GM19239 (cell line): ENCODE measurements around the gene SH2B2.
A peak's percentile ranks its signal among the peaks of the same experiment; 100 is the strongest.
"Not testable (repeated sequence)": the region's sequence is repeated elsewhere in the genome, so short reads cannot be mapped to it uniquely, and the experiment has no call there.

ENCODE experiments used
- DNase-seq: peaks from one replicate; pipeline ENCODE4 v3.0.0; 2011; ENCODE audit warnings: low spot score; ENCODE audit not compliant: insufficient read length
- FAIRE-seq: peaks from 2 replicates; lab custom pipeline; 2011; peaks lifted over from hg19 to GRCh38; lab: Jason Lieb, UNC

Gene SH2B2

DNA sequence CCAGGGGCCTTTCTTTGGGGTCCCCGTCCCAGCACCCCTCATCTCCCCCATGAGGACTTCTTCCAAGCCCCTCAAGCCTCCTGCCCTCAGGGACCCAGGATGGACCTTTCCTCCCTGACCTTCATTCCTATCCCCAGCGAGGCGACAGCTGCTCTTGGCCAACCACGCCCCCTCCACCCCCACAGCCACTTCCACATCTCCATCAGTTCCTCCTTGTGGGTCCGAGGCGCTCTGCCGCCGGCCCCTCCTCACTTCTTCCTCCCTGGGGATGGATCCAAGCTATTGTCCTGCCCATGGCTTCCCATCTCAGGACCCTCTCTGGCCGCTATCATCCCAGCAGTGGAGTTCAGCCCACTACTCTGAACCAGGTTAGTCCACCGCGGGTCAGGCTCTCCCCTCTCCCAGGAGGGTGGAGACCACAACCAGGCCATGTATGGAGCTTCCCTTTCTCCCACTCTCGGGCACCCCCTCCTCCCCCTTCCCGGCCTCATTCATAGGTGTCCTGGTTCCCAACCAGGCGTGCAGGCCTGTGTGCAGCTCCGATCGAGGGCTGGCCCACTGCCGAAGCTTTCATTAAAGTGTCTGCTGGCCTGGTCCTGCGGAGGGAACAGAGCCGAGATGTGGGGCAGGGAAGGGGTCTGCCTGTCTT is 1.7 kb upstream of the SH2B2 start:
- FAIRE-seq (no peak), DNase-seq (no peak)

DNA sequence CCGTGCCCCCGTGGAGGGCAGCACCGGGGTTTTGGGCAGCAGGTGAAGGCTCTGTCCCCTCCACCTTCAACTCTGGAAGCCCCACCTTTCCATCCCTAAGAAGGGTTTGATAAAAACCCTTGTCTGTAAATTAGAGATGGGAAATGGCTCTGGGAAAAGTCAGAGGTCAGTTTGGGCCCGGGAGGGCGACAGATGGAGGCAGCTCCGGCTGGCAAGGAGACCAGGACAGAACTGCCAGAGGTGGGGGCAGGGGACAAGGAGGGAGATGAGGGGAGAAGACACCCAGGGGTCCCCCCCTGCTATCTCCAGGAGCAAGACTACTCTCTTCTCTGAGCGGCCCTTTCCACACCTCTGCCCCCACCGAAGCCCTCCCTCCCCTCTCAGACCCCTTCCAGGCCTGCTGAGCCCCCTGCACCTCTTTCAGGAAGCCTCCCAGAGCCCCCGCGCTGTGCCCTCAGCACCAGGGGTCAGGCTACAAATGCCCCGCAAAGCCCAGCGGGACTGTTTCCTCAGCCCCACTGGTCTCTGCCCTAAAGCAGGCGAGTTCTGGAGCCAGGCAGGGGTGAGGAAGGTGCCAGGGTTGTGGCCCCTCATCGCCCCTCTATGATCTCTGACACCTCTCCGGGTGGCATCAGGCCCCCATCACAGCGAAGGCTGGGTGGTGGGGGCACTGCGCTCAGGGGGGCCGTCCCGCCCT is 980 bp upstream of the SH2B2 start:
- FAIRE-seq (no peak), DNase-seq (no peak)

DNA sequence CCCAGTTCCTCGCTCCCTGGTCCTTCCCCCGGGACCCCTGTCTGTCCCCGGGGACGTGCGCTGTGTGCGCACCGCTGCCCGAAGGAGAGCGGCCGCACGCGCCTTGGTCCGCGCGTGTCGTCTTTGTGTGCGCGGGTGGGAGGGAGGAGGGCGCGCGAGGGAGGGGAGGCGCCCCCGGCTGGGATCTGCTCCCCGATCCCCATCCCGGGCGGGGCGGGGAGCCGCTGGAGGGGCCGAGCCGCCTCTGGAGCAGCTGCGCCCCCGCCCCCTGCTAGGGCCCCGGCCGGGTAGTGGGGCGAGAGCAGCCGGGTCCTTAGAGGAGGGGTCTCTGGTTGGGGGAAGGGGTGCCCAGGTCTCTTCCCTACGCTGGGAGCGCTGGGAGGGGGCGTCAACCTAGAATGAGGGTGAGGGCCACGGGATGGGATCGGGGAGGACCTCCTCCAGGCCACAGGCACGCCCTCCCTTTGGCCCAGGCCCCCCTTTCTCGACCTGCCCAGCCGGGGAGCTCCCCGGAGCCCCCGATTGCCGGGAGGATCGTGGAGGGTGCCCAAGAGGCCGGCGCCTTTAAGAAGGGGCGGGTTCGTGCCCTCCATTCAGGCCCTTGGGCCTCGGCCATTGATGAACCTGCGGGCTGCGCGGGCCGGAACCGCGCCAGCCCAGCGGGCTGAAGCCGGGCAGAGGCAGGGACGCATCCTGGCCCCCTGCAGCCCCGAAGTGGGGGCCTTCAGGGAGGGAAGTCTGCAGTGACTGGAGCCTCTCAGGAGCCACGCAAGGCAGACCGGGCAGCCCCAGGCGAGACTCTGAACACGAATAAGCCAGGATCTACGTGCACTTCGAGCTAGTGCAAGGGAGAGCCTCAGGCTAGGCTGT is 678 bp downstream of the SH2B2 start:
- FAIRE-seq: no peak

DNA sequence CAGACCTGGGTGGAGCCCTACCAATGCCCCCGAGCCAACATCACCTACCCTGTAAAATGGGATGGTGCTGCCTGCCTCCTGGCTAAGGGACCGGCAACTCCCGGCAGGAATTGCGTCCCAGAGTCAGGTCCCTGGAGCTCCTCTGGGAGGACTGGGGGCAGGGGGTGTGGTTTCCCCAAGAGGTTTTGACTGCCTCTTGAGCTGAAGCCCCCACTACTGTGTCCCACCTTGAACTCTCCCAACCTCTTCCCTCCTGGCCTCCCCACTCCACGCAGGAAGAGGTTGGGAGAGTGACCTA is 1.3 kb downstream of the SH2B2 start:
- DNase-seq (no peak), FAIRE-seq (peak; percentile 18)

More for the DNA sequence above, 678 bp downstream of the SH2B2 start:
- DNase-seq: no peak

DNA sequence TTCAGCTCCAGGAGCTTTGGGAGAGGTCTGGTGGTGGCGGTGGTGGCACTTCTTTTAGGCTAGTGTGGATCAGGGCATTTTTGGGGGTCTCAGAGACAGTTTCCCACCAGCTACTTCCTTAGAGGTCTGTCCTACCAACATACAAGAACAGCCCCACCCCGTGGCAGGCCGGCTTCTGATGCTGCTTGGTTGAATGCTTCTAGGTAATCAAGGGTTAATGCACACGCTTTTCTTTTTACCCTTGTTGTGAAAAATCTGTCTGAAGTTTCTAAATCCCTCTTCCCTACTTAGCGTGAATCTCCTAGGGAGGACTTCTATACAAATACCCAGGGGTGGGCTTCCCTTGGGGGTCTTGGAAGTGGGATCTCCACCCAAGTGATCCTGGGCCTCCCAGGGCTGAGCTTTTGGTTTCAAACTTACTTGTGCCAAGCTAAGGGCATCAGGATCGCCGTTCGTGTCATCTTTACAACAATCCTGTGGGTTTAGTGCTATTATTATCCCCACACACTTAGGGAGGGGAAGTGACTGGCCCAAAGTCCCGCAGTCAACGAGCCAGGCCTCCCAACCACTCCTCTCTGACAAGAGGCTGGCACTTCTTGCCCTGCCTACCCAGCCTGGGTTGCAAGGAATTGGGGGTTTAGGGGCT is 1.7 kb downstream of the SH2B2 start:
- DNase-seq (no peak), FAIRE-seq (peak; percentile 79)

DNA sequence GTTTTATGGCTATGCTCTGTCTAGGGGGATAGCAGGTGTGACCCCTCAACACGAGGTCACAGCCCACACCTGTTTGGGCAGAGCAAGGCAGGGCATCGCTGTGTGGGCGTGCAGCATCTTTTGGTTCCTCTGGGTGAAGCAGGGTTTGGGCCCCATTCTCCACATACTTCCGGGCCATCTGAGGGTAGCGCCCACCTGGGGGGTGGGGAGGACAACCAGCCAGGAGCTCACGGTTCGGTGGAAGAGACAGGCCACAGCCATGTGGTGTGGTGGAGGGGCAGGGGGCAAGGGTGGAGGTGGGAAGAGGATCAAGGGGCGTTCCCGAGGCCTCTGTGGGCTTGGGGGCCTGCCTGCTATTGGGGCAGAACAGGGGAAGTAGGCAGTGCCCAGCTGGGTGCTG is 2.4 kb downstream of the SH2B2 start:
- peak; percentile 59 for FAIRE-seq
- DNase-seq: no peak

DNA sequence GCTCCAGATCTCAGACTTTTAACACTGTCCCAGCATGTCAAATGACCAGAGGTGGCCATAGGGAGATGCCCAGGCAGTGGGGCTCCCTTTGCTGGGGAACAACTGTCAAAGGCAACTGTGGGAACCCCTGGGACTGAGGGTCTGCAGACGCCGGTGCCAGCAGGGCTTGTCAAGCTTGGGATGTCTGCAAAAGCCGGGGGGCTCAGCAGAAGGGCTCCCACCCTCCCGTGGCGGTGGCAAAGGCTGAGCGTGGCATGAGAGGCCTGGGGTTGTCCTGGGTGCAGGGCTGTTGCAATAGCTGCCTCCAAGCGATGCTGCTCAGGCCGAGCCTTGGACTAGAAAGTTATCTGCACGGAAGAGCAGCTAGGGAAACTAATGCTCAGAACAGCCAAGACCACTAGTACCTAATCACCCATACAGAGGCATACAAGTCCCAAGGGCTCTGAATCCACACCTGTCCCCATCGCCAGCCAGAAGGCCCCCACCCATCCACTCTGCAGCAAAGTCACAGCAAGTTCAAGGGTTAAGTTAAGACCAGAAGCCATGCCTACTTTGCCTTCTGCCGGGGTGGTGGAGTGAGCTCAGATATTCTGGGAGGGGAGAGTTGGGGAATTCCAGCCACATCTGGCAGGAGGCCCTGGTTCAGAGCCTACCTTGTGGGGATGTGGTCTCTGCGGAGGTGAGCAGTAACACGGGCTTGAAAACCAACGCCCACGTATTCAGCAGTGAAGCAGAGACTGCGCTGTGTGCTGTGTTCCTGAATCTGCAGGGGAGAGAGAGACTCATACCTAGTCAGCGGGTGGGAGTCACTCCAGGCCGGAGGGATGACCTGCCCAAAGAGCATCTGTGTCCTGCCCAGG is 4.6 kb downstream of the SH2B2 start:
- DNase-seq (peak; percentile 62), FAIRE-seq (peak; percentile 91)

DNA sequence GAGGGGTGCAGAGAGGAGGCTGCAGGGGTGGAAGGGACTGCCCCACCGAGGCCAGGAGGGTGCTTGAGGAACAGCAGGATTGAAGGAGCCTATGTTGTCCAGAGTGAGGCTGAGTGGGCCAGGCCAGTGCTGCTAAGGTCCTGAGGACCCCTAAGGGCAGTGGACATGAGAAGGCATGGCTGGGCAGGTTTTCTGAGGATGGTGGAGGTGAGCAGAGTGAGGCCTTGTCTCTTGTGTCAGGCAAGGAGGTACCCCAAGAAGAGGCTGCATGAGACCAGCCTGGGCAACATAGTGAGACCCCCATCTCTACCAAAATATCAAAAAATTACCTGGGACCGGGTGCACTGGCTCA is 5.2 kb downstream of the SH2B2 start:
- no peak for DNase-seq
- FAIRE-seq: no peak

DNA sequence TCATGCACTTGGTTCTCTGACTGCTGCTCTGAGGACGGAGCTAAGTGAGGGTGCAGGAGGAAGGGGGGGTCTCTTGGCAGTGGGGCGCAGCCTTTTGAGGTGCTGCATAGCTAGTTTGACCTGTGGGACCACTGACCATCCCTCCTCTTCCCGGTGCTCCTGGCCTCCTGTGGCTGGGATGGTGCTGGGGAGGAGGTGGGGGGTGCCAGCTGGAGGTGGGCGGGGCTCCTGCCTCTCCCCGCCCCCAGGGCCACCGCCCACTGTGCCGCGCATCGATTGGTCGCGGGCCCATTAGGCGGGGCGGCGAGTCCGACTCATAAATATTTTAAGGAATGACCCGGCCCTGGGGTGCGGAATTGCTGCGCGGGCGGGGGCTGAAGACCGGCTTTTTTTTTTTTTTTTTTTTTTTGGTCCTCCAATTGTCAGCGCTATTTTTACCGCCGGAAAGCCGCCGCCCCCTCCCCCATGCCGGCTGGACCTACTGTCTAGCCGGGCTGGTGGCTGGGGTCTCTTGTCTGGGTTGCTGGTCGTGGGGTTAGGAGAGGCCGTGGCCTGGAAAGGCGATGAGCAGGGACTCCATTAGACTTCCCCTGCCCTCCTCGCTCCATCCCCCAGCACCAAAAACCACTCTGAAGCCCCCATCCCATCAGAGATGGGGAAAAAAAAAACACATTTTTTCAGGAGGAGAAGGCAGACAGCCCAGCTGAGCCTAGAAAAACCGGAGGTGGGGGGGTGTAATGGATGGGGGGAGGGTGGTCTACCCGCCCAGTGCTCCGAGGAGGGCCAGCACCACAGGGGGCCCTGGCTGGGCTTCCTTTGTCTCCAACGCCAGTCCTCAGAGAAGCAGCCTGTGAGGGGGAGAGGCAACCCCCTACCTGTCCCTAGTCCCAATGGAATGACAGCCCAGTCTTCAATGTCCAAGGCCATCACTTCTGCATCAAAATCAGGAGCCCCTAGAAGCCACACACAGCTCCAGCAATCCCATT is 6.4 kb downstream of the SH2B2 start:
- FAIRE-seq (no peak), DNase-seq (no peak)

DNA sequence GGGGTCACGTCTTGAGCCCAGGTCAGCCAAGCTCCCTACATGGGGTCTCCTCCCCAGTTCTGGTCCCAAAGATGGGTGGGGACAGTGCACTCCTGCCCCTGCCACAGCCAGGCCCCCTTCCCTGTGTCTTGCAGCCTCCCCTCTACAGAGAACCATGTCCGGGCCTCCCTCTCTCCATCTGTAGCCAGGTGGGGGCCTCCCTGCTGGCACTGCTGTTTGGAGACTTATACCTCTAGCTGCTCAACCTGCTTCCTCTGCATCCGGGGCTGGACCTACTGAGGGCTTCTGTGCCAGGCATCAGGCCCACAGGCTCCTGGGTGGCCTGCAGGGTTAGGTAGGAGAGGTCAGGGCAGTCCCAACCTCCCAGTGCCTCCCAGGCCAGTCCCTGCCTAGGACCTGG is 7.9 kb downstream of the SH2B2 start:
- DNase-seq (no peak), FAIRE-seq (no peak)

DNA sequence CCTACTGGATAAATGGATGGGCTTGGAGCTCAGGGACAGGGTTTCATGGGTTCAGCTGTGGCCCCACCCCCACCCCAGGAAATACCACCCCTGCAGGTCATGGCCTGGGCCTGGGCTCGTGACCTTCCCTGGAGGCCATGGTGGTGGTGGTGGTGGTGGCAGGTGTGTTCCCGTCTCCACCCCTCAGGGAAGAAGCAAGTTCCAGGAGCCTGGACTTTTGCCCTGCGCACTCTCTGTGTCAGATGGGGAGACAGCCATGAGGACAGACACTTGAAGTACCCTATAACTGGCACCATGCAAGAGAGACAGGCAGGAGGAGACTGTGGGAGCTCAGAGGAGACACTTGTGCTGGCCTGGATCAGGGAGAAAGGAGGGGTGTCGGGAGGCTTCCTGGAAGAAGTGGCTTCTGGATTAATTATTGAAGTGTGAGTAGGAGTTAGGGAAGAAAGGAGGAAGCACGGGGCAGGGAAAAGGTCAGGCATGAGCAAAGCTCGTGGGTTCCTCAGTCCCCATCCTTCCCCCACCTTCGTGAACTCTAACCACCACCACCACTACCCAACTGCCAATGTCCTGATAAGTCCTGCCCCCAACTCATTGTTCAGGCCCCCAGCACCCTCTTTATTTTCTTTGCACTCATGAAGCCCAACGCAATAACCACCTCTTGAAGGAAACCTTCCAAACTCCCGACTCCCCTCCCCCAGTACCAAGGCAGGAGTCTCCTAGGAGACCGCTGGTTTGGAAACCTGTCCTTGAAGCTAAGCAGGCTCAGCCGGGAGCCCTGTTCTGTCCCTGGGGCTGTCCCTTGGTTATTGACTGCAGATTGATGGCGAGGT is 8.9 kb downstream of the SH2B2 start:
- no peak for FAIRE-seq

DNA sequence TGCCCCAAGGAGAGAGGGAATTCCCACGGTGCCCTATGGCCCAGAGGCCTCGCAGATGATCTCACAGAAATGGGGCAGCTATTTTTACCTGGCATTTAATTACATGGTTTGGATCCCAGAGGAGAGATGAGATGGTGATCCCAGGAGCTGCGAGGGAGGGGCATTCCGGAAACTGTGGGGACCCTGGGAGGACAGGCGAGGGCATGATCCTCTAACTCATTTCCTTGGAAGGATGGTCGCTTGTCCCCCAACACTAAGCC is 9.4 kb downstream of the SH2B2 start:
- DNase-seq (no peak), FAIRE-seq (no peak)

More for the DNA sequence above, 8.9 kb downstream of the SH2B2 start:
- no peak for DNase-seq

DNA sequence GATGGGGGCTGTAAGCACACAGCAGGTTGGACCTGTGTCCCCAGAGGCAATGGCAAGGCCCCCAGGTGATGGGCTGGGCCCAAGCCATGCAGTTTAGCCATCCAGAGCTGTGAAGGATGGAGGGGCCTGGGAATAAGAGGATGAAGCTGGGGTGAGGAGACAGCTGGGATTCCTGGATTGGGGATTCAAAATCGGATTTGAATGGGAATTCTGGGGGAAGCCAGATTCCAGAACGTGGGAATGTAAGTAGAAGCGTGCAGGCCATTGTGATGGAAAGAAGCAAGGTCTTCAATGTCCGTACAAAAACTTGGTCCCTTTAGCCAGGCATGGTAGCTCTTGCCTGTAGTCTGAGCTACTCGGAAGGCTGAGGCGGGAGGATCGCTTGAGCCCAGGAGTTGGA is 9.8 kb downstream of the SH2B2 start:
- no peak for FAIRE-seq

DNA sequence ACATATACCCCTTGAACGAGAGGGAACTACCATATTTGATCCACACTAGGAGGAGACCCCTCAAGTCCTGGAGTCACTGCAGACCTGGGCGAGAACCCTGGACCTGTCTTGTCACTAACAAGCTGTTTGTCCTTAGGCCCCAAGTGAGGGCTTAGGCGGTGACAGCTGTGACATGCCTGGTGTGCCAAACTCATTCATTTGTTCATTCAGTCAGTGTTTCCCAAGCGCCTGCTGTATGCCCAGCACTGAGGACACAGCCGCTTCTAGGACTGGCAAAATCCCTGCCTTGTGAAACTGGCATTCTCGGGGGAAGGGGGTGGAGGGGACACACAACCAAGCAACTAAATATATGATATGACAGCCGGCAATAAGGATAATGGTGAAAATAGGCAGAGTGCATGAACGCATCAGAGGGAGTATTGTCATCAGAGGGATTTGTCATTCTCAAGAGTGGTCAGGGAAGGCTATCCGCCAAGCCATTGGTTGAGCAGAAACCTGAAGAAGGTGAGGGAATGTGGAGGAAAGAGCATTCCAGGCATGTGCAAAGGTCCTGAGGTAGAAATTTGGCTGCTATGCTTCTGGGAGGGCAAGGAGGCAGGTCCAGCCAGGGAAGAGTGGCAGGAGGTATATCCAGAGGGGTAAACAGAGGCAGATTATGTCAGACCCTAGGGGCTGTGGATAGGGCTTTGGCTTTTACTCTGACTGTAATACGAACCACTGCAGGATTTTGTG is 11.0 kb downstream of the SH2B2 start:
- no peak for FAIRE-seq
- no peak for DNase-seq

More for the DNA sequence above, 9.8 kb downstream of the SH2B2 start:
- DNase-seq: no peak

DNA sequence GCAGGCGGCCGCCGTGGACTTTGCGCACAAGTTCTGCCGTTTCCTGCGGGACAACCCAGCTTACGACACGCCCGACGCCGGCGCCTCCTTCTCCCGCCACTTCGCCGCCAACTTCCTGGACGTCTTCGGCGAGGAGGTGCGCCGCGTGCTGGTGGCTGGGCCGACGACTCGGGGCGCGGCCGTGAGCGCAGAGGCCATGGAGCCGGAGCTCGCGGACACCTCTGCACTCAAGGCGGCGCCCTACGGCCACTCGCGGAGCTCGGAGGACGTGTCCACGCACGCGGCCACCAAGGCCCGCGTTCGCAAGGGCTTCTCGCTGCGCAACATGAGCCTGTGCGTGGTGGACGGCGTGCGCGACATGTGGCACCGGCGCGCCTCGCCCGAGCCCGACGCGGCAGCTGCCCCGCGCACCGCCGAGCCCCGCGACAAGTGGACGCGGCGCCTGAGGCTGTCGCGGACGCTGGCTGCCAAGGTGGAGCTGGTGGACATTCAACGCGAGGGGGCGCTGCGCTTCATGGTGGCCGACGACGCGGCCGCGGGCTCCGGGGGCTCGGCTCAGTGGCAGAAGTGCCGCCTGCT is 14.1 kb downstream of the SH2B2 start:
- FAIRE-seq (no peak), DNase-seq (no peak)

DNA sequence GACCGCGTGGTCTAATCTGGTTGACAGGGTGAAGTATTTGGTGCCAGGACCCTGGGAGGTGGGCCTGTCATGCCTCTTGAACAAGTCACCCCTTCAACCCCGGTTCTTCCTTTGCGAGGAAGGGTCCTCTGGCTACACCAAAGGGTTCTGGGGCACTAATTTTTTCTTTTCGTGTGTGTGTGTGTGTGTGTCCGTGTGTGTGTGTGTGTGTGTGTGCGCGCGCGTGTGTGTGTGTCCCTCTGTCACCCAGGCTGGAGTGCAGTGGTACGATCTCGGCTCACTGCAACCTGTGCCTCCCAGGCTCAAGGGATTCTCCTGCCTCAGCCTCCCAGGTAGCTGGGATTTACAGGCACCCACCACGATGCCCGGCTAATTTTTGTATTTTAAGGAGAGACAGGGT is 14.7 kb downstream of the SH2B2 start:
- FAIRE-seq, DNase-seq: not testable (repeated sequence)

DNA sequence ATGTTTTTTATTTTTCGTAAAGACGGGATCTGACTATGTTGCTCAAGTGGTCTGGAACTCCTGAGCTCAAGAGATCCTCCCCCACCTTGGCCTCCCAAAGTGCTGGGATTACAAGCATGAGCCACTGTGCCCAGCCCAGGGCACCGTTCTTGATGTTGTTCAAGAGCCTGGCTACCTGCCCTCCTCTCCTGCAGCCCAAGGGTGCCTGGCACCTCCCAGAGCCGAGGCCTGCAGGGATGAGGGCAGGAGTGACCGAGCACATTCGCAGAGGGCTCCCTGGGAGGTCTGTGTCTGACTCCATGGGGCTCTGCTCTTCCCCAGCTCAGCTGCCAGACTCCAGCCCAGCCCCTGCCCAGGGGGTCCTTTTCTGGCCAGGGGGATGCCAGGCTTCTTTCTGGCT is 15.4 kb downstream of the SH2B2 start:
- FAIRE-seq (no peak), DNase-seq (no peak)
